ENCODE results near the gene MBTPS1.

The MBTPS1 gene

GRCh38 chr16:84116720-84117493, at the start of gene MBTPS1 (continued):
- TF ChIP-seq SP2 (tag by site-specific recombination; IDR thresholded peaks at IDR 0.05), result peak; percentile 40
- TF ChIP-seq ZBTB26 (tag by site-specific recombination; optimal IDR thresholded peaks at IDR 0.05), result peak; percentile 98
- TF ChIP-seq, protein P1, sequence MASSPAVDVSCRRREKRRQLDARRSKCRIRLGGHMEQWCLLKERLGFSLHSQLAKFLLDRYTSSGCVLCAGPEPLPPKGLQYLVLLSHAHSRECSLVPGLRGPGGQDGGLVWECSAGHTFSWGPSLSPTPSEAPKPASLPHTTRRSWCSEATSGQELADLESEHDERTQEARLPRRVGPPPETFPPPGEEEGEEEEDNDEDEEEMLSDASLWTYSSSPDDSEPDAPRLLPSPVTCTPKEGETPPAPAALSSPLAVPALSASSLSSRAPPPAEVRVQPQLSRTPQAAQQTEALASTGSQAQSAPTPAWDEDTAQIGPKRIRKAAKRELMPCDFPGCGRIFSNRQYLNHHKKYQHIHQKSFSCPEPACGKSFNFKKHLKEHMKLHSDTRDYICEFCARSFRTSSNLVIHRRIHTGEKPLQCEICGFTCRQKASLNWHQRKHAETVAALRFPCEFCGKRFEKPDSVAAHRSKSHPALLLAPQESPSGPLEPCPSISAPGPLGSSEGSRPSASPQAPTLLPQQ (tag by site-specific recombination; IDR thresholded peaks at IDR 0.05), result peak; percentile 41
- TF ChIP-seq, protein P2, sequence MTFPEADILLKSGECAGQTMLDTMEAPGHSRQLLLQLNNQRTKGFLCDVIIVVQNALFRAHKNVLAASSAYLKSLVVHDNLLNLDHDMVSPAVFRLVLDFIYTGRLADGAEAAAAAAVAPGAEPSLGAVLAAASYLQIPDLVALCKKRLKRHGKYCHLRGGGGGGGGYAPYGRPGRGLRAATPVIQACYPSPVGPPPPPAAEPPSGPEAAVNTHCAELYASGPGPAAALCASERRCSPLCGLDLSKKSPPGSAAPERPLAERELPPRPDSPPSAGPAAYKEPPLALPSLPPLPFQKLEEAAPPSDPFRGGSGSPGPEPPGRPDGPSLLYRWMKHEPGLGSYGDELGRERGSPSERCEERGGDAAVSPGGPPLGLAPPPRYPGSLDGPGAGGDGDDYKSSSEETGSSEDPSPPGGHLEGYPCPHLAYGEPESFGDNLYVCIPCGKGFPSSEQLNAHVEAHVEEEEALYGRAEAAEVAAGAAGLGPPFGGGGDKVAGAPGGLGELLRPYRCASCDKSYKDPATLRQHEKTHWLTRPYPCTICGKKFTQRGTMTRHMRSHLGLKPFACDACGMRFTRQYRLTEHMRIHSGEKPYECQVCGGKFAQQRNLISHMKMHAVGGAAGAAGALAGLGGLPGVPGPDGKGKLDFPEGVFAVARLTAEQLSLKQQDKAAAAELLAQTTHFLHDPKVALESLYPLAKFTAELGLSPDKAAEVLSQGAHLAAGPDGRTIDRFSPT (tag by site-specific recombination; IDR thresholded peaks at IDR 0.05), result peak; percentile 89
- TF ChIP-seq, protein P3, sequence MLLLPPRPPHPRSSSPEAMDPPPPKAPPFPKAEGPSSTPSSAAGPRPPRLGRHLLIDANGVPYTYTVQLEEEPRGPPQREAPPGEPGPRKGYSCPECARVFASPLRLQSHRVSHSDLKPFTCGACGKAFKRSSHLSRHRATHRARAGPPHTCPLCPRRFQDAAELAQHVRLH (tag by site-specific recombination; IDR thresholded peaks at IDR 0.05), result peak; percentile 36; the same call in 1 of the 2 replicates
- peak; percentile 48; the same call in 1 of the 2 replicates for TF ChIP-seq ZNF785 (tag by site-specific recombination; IDR thresholded peaks at IDR 0.05)
- TF ChIP-seq ZNF843 (tag by site-specific recombination; IDR thresholded peaks at IDR 0.05), result 0 out of 2 replicates have a peak, but pooled peaks have one; percentile 45
- no peak for TF ChIP-seq ZNF274 (IDR thresholded peaks at IDR 0.05; ENCODE audit: low read length)
- no peak for TF ChIP-seq ZNF274 (tag by site-specific recombination; IDR thresholded peaks at IDR 0.05; ENCODE audit: borderline replicate concordance)
- peak; percentile 80 for TF ChIP-seq ZNF777 (tag by site-specific recombination; IDR thresholded peaks at IDR 0.05; ENCODE audit: borderline replicate concordance)
- TF ChIP-seq ZBTB48 (tag by site-specific recombination; IDR thresholded peaks at IDR 0.05), result peak; percentile 81
- no peak for TF ChIP-seq ZFP37 (tag by site-specific recombination; IDR thresholded peaks at IDR 0.05)
- TF ChIP-seq KLF16 (tag by site-specific recombination; IDR thresholded peaks at IDR 0.05), result peak; percentile 88
- no peak for TF ChIP-seq GLI4 (tag by site-specific recombination; IDR thresholded peaks at IDR 0.05)
- TF ChIP-seq ZNF660 (tag by site-specific recombination; IDR thresholded peaks at IDR 0.05), result peak; percentile 31; the same call in 1 of the 2 replicates
- TF ChIP-seq, protein P4, sequence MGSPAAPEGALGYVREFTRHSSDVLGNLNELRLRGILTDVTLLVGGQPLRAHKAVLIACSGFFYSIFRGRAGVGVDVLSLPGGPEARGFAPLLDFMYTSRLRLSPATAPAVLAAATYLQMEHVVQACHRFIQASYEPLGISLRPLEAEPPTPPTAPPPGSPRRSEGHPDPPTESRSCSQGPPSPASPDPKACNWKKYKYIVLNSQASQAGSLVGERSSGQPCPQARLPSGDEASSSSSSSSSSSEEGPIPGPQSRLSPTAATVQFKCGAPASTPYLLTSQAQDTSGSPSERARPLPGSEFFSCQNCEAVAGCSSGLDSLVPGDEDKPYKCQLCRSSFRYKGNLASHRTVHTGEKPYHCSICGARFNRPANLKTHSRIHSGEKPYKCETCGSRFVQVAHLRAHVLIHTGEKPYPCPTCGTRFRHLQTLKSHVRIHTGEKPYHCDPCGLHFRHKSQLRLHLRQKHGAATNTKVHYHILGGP (tag by site-specific recombination; IDR thresholded peaks at IDR 0.05), result no peak
- peak; percentile 93 for TF ChIP-seq PRDM10 (tag by site-specific recombination; IDR thresholded peaks at IDR 0.05)
- peak; percentile 68; the same call in 1 of the 2 replicates for TF ChIP-seq ZBTB20 (tag by site-specific recombination; IDR thresholded peaks at IDR 0.05)
- TF ChIP-seq KLF9 (tag by site-specific recombination; IDR thresholded peaks at IDR 0.05; ENCODE audit: low read depth), result peak; percentile 96
- TF ChIP-seq YY2 (tag by site-specific recombination; IDR thresholded peaks at IDR 0.05), result peak; percentile 38
- TF ChIP-seq, protein P5, sequence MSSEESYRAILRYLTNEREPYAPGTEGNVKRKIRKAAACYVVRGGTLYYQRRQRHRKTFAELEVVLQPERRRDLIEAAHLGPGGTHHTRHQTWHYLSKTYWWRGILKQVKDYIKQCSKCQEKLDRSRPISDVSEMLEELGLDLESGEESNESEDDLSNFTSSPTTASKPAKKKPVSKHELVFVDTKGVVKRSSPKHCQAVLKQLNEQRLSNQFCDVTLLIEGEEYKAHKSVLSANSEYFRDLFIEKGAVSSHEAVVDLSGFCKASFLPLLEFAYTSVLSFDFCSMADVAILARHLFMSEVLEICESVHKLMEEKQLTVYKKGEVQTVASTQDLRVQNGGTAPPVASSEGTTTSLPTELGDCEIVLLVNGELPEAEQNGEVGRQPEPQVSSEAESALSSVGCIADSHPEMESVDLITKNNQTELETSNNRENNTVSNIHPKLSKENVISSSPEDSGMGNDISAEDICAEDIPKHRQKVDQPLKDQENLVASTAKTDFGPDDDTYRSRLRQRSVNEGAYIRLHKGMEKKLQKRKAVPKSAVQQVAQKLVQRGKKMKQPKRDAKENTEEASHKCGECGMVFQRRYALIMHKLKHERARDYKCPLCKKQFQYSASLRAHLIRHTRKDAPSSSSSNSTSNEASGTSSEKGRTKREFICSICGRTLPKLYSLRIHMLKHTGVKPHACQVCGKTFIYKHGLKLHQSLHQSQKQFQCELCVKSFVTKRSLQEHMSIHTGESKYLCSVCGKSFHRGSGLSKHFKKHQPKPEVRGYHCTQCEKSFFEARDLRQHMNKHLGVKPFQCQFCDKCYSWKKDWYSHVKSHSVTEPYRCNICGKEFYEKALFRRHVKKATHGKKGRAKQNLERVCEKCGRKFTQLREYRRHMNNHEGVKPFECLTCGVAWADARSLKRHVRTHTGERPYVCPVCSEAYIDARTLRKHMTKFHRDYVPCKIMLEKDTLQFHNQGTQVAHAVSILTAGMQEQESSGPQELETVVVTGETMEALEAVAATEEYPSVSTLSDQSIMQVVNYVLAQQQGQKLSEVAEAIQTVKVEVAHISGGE (tag by site-specific recombination; conservative IDR thresholded peaks at IDR 0.05; ENCODE audit: low read depth), result peak; percentile 39; the same call in 1 of the 2 replicates
- no peak for TF ChIP-seq ZNF623 (tag by site-specific recombination; IDR thresholded peaks at IDR 0.05)
- peak; percentile 85; the same call in 1 of the 2 replicates for TF ChIP-seq ZBTB7A (tag by site-specific recombination; IDR thresholded peaks at IDR 0.05; ENCODE audit: low read depth)
- TF ChIP-seq KLF7 (tag by site-specific recombination; IDR thresholded peaks at IDR 0.05; ENCODE audit: borderline replicate concordance), result peak; percentile 14; the same call in 1 of the 2 replicates
- TF ChIP-seq ZNF433 (tag by site-specific recombination; IDR thresholded peaks at IDR 0.05; ENCODE audit: low read depth), result no peak

Data from HEK293 (cell line).